Measurements from ENCODE around the gene UNC93B1. TPM values are rescaled to one million over a fixed set of nuclear protein-coding genes. Genes with fewer than 3 reads are reported as not detected.

Gene UNC93B1
- total and polyA plus RNA-seq, 2 of the 13 experiments (the other 11 are each of a cell fraction or from before 2014, with no cell fraction given) = 8.8 to 18.9 TPM

- peak; percentile 89 for TF ChIP-seq ZBTB4 (CRISPR knock-in tag; IDR thresholded peaks at IDR 0.05; ENCODE audit: borderline replicate concordance)
- TF ChIP-seq KMT2B (CRISPR knock-in tag; IDR thresholded peaks at IDR 0.05) = no peak; the same call in 1 of the 2 replicates
- TF ChIP-seq STAG1 (CRISPR knock-in tag; IDR thresholded peaks at IDR 0.05) = peak; percentile 35; the same call in 1 of the 2 replicates
- TF ChIP-seq MAFG (CRISPR knock-in tag; IDR thresholded peaks at IDR 0.05) = no peak
- TF ChIP-seq ZNF10 (CRISPR knock-in tag; IDR thresholded peaks at IDR 0.05; ENCODE audit: borderline replicate concordance, low read depth) = no peak
- TF ChIP-seq FOXJ3 (CRISPR knock-in tag; IDR thresholded peaks at IDR 0.05; ENCODE audit: borderline replicate concordance) = peak; percentile 48
- TF ChIP-seq SAP130 (CRISPR knock-in tag; IDR thresholded peaks at IDR 0.05; ENCODE audit: low read depth) = peak; percentile 87
- peak; percentile 37; the same call in 1 of the 2 replicates for TF ChIP-seq RERE (CRISPR knock-in tag; IDR thresholded peaks at IDR 0.05; ENCODE audit: low read depth)
- 0 out of 2 replicates have a peak, but pooled peaks have one; percentile 31 for TF ChIP-seq ZGPAT (CRISPR knock-in tag; IDR thresholded peaks at IDR 0.05)
- peak; percentile 90 for TF ChIP-seq ZNF788 (CRISPR knock-in tag; IDR thresholded peaks at IDR 0.05; ENCODE audit: borderline replicate concordance)
- TF ChIP-seq NR2F2 (IDR thresholded peaks at IDR 0.05; ENCODE audit: borderline replicate concordance, low read depth) = peak; percentile 48; the same call in 1 of the 2 replicates
- no peak for TF ChIP-seq ZNF737 (CRISPR knock-in tag; IDR thresholded peaks at IDR 0.05; ENCODE audit: borderline replicate concordance)
- TF ChIP-seq ZBTB14 (CRISPR knock-in tag; IDR thresholded peaks at IDR 0.05) = no peak
- no peak for TF ChIP-seq IKZF1 (IDR thresholded peaks at IDR 0.05)
- TF ChIP-seq ZMYM4 (CRISPR knock-in tag; IDR thresholded peaks at IDR 0.05) = peak; percentile 64
- TF ChIP-seq ZNF605 (CRISPR knock-in tag; IDR thresholded peaks at IDR 0.05) = peak; percentile 75; the same call in 1 of the 2 replicates
- 0 out of 2 replicates have a peak, but pooled peaks have one; percentile 39 for TF ChIP-seq NFE2L1 (CRISPR knock-in tag; IDR thresholded peaks at IDR 0.05; ENCODE audit: borderline replicate concordance)
Observed at GRCh38 chr11:68016904-68017817, 13.3 kb upstream of the UNC93B1 start (continued).
